Measurements from ENCODE around the gene CD82. TPM values are rescaled to one million over a fixed set of nuclear protein-coding genes. Genes with fewer than 3 reads are reported as not detected.

CD82 gene
- total RNA-seq, 2 experiments from 2014 or later, result 1.2 to 6.4 TPM

- peaks cover 26% of the 10 kb centered on the region for H3K4me1 ChIP-seq (ENCODE audit: insufficient read depth, low read length, poor library complexity, severe bottlenecking)
- H3K9me2 ChIP-seq (ENCODE audit: insufficient read depth, low read length), result no peaks in the 10 kb centered on the region
- no peaks in the 10 kb centered on the region for H3K79me2 ChIP-seq (ENCODE audit: insufficient read depth, low read depth, low read length)
- H3K4me3 ChIP-seq (ENCODE audit: low read depth, low read length, poor library complexity, severe bottlenecking), result no peak overlapping the region
- H3K27ac ChIP-seq (ENCODE audit: low read depth, low read length, poor library complexity, severe bottlenecking), result no peak overlapping the region
- TF ChIP-seq EZH2phosphoT487 (IDR thresholded peaks at IDR 0.05; ENCODE audit: borderline replicate concordance, low read depth, low read length), result no peak
- TF ChIP-seq CTCF (conservative IDR thresholded peaks at IDR 0.05; ENCODE audit: low read length), result no peak
- no peaks in the 10 kb centered on the region for H3K36me3 ChIP-seq (ENCODE audit: insufficient read depth, low read length)
- CTCF ChIA-PET (ENCODE audit: unreplicated experiment), result interaction anchor here (0.7 to 2.0 kb wide), 3 partner anchors 12 to 58 kb away, joined by 3 to 9 read pairs (median 4); no protein-coding TSS in a partner anchor
- POLR2A ChIA-PET, result interaction anchor here (0.7 to 1.8 kb wide), 3 partner anchors 11 to 59 kb away, joined by 3 to 4 read pairs (median 4); no protein-coding TSS in a partner anchor
- no peak overlapping the region for H3K4me2 ChIP-seq (ENCODE audit: low read length)
- H3K9me3 ChIP-seq (ENCODE audit: low read length), result no peaks in the 10 kb centered on the region
- no peak overlapping the region for H2AFZ ChIP-seq (ENCODE audit: low read length)
- BruUV-seq (replicated peaks), result no TSS peak
- DNase-seq (ENCODE audit: low spot score), result no peak
- intact Hi-C loops (cut with micrococcal nuclease; ENCODE audit: unreplicated experiment), result loop anchor here (10.0 kb wide), 1 partner anchor 330 kb away; no protein-coding TSS in a partner anchor
- H4K20me1 ChIP-seq (ENCODE audit: insufficient read depth, low read length), result no peaks in the 10 kb centered on the region
These were observed 49.7 kb downstream of the CD82 start for GRCh38 chr11:44615041-44615755.

GRCh38 chr11:44615913-44616791, 50.7 kb downstream of the CD82 start:
- no peaks in the 10 kb centered on the region for H3K9me2 ChIP-seq (ENCODE audit: insufficient read depth, low read length)
- no peak overlapping the region for H3K4me3 ChIP-seq (ENCODE audit: low read depth, low read length, poor library complexity, severe bottlenecking)
- peak; percentile 30 for DNase-seq (ENCODE audit: low spot score)
- no peak overlapping the region for H3K27ac ChIP-seq (ENCODE audit: low read depth, low read length, poor library complexity, severe bottlenecking)
- no peak for TF ChIP-seq CTCF (conservative IDR thresholded peaks at IDR 0.05; ENCODE audit: low read length)
- no peak for TF ChIP-seq EZH2phosphoT487 (IDR thresholded peaks at IDR 0.05; ENCODE audit: borderline replicate concordance, low read depth, low read length)
- ChIA-PET CTCF (ENCODE audit: unreplicated experiment) (interaction anchor here (1.2 to 2.0 kb wide), 3 partner anchors 55 to 59 kb away, joined by 3 to 9 read pairs (median 8); no protein-coding TSS in a partner anchor), POLR2A (interaction anchor here (0.6 to 1.8 kb wide), 4 partner anchors 11 to 64 kb away, joined by 3 to 9 read pairs (median 4); no protein-coding TSS in a partner anchor)
- H3K36me3 ChIP-seq (ENCODE audit: insufficient read depth, low read length), result no peaks in the 10 kb centered on the region
- no peak overlapping the region for H2AFZ ChIP-seq (ENCODE audit: low read length)
- peaks cover 24% of the 10 kb centered on the region for H3K4me1 ChIP-seq (ENCODE audit: insufficient read depth, low read length, poor library complexity, severe bottlenecking)
- H3K79me2 ChIP-seq (ENCODE audit: insufficient read depth, low read depth, low read length), result no peaks in the 10 kb centered on the region
- no peak overlapping the region for H3K4me2 ChIP-seq (ENCODE audit: low read length)
- no TSS peak for BruUV-seq (replicated peaks)
- intact Hi-C loops (cut with micrococcal nuclease; ENCODE audit: unreplicated experiment), result loop anchor here (10.0 kb wide), 1 partner anchor 331 kb away; no protein-coding TSS in a partner anchor
- no peaks in the 10 kb centered on the region for H3K9me3 ChIP-seq (ENCODE audit: low read length)
- no peaks in the 10 kb centered on the region for H4K20me1 ChIP-seq (ENCODE audit: insufficient read depth, low read length)
